T-helper 17 cell (primary cell): Measurements from ENCODE around the gene ST3GAL3. TPM values are rescaled to one million over a fixed set of nuclear protein-coding genes. Genes with fewer than 3 reads are reported as not detected.
"Not testable (repeated sequence)": the region's sequence is repeated elsewhere in the genome, so short reads cannot be mapped to it uniquely, and the experiment has no call there.

Source experiments
- ATAC-seq: fragments of 150-1000 bp; cut with Tn5 transposase; 2 replicates; pipeline ENCODE4 v1.10.0; 2021; ENCODE audit warnings: mild to moderate bottlenecking, moderate library complexity
- DNase-seq, 3 donors: peaks; one replicate each; pipeline versions ENCODE4 v3.0.0 to v3.0.0-alpha.2; 2020 to 2021
- H3K9me3 ChIP-seq: one replicate; pipeline ENCODE4 v1.7.0; 2013; ENCODE audit warnings: low read length, mild to moderate bottlenecking; ENCODE audit not compliant: control insufficient read depth, poor library complexity, severe bottlenecking
- H3K27ac Mint-ChIP-seq: one replicate; pipeline ENCODE4 v1.8.0; 2022; ENCODE audit warnings: mild to moderate bottlenecking, moderate library complexity, mixed read lengths
- H3K27me3 Mint-ChIP-seq: one replicate; pipeline ENCODE4 v1.8.0; 2022; ENCODE audit warnings: mixed read lengths
- H3K36me3 Mint-ChIP-seq: one replicate; pipeline ENCODE4 v1.8.0; 2022; ENCODE audit warnings: low read depth, mixed read lengths
- H3K4me1 Mint-ChIP-seq: one replicate; pipeline ENCODE4 v1.8.0; 2022; ENCODE audit warnings: mild to moderate bottlenecking, mixed read lengths
- H3K4me3 Mint-ChIP-seq: one replicate; pipeline ENCODE4 v1.8.0; 2022; ENCODE audit warnings: mild to moderate bottlenecking, moderate library complexity, mixed read lengths
- total RNA-seq, 4 donors: library from RNA in 2 of 4; stranded (reverse) in 2 of 4; gene quantifications; one replicate each; pipeline ENCODE4 v1.2.3 and lab custom pipeline; 2022 to 2026

The ST3GAL3 gene
- total RNA-seq, 2 donors from 2014 or later, result 19.8 to 24.9 TPM

GRCh38 chr1:43711049-43711448 lies 3.7 kb downstream of the ST3GAL3 start:
- H3K27ac Mint-ChIP-seq, result no peak overlapping the region

GRCh38 chr1:43711524-43712386 lies 4.4 kb downstream of the ST3GAL3 start:
- H3K27ac Mint-ChIP-seq, result no peak overlapping the region
- H3K27me3 Mint-ChIP-seq, result no peaks in the 10 kb centered on the region
- H3K36me3 Mint-ChIP-seq, result peaks cover 5% of the 10 kb centered on the region
- H3K4me1 Mint-ChIP-seq, result peaks cover 11% of the 10 kb centered on the region
- no peak for ATAC-seq
- H3K9me3 ChIP-seq, result no peaks in the 10 kb centered on the region
- no peak for DNase-seq
- no peak overlapping the region for H3K4me3 Mint-ChIP-seq

More at GRCh38 chr1:43711049-43711448, 3.7 kb downstream of the ST3GAL3 start:
- H3K9me3 ChIP-seq, result no peaks in the 10 kb centered on the region
- Mint-ChIP-seq H3K4me3 (no peak overlapping the region), H3K27me3 (no peaks in the 10 kb centered on the region), H3K36me3 (peaks cover 5% of the 10 kb centered on the region), H3K4me1 (peaks cover 16% of the 10 kb centered on the region)
- DNase-seq (no peak), ATAC-seq (no peak)

GRCh38 chr1:43716559-43717281 lies 9.4 kb downstream of the ST3GAL3 start:
- H3K4me3 Mint-ChIP-seq, result no peak overlapping the region
- H3K9me3 ChIP-seq, result no peaks in the 10 kb centered on the region

GRCh38 chr1:43719063-43719462 lies 11.7 kb downstream of the ST3GAL3 start:
- H3K4me3 Mint-ChIP-seq, result no peak overlapping the region
- ATAC-seq (no peak), DNase-seq (no peak)
- H3K4me1 Mint-ChIP-seq, result peaks cover 13% of the 10 kb centered on the region
- no peaks in the 10 kb centered on the region for H3K36me3 Mint-ChIP-seq
- no peaks in the 10 kb centered on the region for H3K9me3 ChIP-seq
- H3K27ac Mint-ChIP-seq, result no peak overlapping the region
- H3K27me3 Mint-ChIP-seq, result no peaks in the 10 kb centered on the region

More at GRCh38 chr1:43716559-43717281, 9.4 kb downstream of the ST3GAL3 start:
- DNase-seq (no peak), ATAC-seq (no peak)
- Mint-ChIP-seq H3K27me3 (no peaks in the 10 kb centered on the region), H3K4me1 (peaks cover 9% of the 10 kb centered on the region), H3K36me3 (no peaks in the 10 kb centered on the region), H3K27ac (no peak overlapping the region)

GRCh38 chr1:43719670-43720419 lies 12.5 kb downstream of the ST3GAL3 start:
- not testable (repeated sequence) for H3K27ac Mint-ChIP-seq, H3K4me3 Mint-ChIP-seq, H3K9me3 ChIP-seq, H3K27me3 Mint-ChIP-seq, ATAC-seq, H3K36me3 Mint-ChIP-seq, DNase-seq
- H3K4me1 Mint-ChIP-seq, result peaks cover 15% of the 10 kb centered on the region

GRCh38 chr1:43722810-43723209 lies 15.5 kb downstream of the ST3GAL3 start:
- Mint-ChIP-seq H3K27ac (no peak overlapping the region), H3K27me3 (no peaks in the 10 kb centered on the region), H3K4me1 (peaks cover 12% of the 10 kb centered on the region), H3K4me3 (no peak overlapping the region), H3K36me3 (no peaks in the 10 kb centered on the region)
- H3K9me3 ChIP-seq, result no peaks in the 10 kb centered on the region
- no peak for ATAC-seq
- no peak for DNase-seq

GRCh38 chr1:43729816-43730463 lies 22.6 kb downstream of the ST3GAL3 start:
- H3K4me3 Mint-ChIP-seq, result no peak overlapping the region
- no peaks in the 10 kb centered on the region for H3K9me3 ChIP-seq
- no peaks in the 10 kb centered on the region for H3K27me3 Mint-ChIP-seq
- H3K4me1 Mint-ChIP-seq, result peaks cover 10% of the 10 kb centered on the region
- no peaks in the 10 kb centered on the region for H3K36me3 Mint-ChIP-seq
- no peak for DNase-seq
- no peak for ATAC-seq
- H3K27ac Mint-ChIP-seq, result no peak overlapping the region

GRCh38 chr1:43731867-43732531 lies 24.7 kb downstream of the ST3GAL3 start:
- H3K36me3 Mint-ChIP-seq, result peaks cover 6% of the 10 kb centered on the region
- ATAC-seq, result no peak

GRCh38 chr1:43736819-43737218 lies 29.5 kb downstream of the ST3GAL3 start:
- H3K9me3 ChIP-seq, result no peaks in the 10 kb centered on the region
- Mint-ChIP-seq H3K27ac (no peak overlapping the region), H3K4me3 (no peak overlapping the region), H3K36me3 (peaks cover 7% of the 10 kb centered on the region), H3K27me3 (no peaks in the 10 kb centered on the region), H3K4me1 (peaks cover 4% of the 10 kb centered on the region)
- DNase-seq, result no peak
- no peak for ATAC-seq

More at GRCh38 chr1:43731867-43732531, 24.7 kb downstream of the ST3GAL3 start:
- Mint-ChIP-seq H3K27ac (no peak overlapping the region), H3K4me3 (no peak overlapping the region), H3K27me3 (no peaks in the 10 kb centered on the region), H3K4me1 (peaks cover 10% of the 10 kb centered on the region)
- H3K9me3 ChIP-seq, result no peaks in the 10 kb centered on the region
- no peak for DNase-seq

GRCh38 chr1:43742026-43742425 lies 34.7 kb downstream of the ST3GAL3 start:
- Mint-ChIP-seq H3K4me1 (peaks cover 2% of the 10 kb centered on the region), H3K27ac (no peak overlapping the region)
- ATAC-seq, result no peak

GRCh38 chr1:43743206-43743605 lies 35.9 kb downstream of the ST3GAL3 start:
- Mint-ChIP-seq H3K36me3 (peaks cover 2% of the 10 kb centered on the region), H3K4me3 (no peak overlapping the region), H3K27me3 (no peaks in the 10 kb centered on the region), H3K4me1 (peaks cover 2% of the 10 kb centered on the region), H3K27ac (no peak overlapping the region)
- DNase-seq (no peak), ATAC-seq (no peak)
- no peaks in the 10 kb centered on the region for H3K9me3 ChIP-seq

More at GRCh38 chr1:43742026-43742425, 34.7 kb downstream of the ST3GAL3 start:
- Mint-ChIP-seq H3K4me3 (no peak overlapping the region), H3K36me3 (peaks cover 3% of the 10 kb centered on the region), H3K27me3 (no peaks in the 10 kb centered on the region)
- no peak for DNase-seq
- H3K9me3 ChIP-seq, result no peaks in the 10 kb centered on the region

GRCh38 chr1:43747736-43748135 lies 40.4 kb downstream of the ST3GAL3 start:
- no peak for ATAC-seq
- H3K27me3 Mint-ChIP-seq, result no peaks in the 10 kb centered on the region
- no peaks in the 10 kb centered on the region for H3K9me3 ChIP-seq
- H3K4me1 Mint-ChIP-seq, result peaks cover 4% of the 10 kb centered on the region
- H3K27ac Mint-ChIP-seq, result no peak overlapping the region
- no peak overlapping the region for H3K4me3 Mint-ChIP-seq
- no peak for DNase-seq
- H3K36me3 Mint-ChIP-seq, result peaks cover 2% of the 10 kb centered on the region
